Measurements from ENCODE around the gene ADAM11.
"Not testable (repeated sequence)": the region's sequence is repeated elsewhere in the genome, so short reads cannot be mapped to it uniquely, and the experiment has no call there.

GRCh38 chr17:44818508-44818907 is 59.7 kb downstream of the ADAM11 start:
- TF ChIP-seq POLR2A, CTCF, EP300, POLR2AphosphoS5 (IDR thresholded peaks at IDR 0.05): not testable (repeated sequence)

Data from gastroesophageal sphincter (tissue), 3 donors.